HepG2 (cell line): Measurements from ENCODE around the gene NEIL1. TPM values are rescaled to one million over a fixed set of nuclear protein-coding genes. Genes with fewer than 3 reads are reported as not detected.

Experiments
- AGO2 ChIP-seq: fragments of 200-400 bp; formaldehyde crosslinking; optimal IDR thresholded peaks from 2 replicates; pipeline ENCODE3; 2017; ENCODE audit warnings: mild to moderate bottlenecking, low read depth, low read length, moderate library complexity
- ARNT2 ChIP-seq: sonication (generic); formaldehyde crosslinking; IDR thresholded peaks from 2 replicates; pipeline ENCODE4 v1.8.0; 2022; ENCODE audit warnings: mild to moderate bottlenecking, low read depth, missing genetic modification reagents, moderate library complexity
- ATM ChIP-seq: fragments of 450-650 bp; IDR thresholded peaks from 2 replicates; pipeline ENCODE4 v1.7.1; 2017; ENCODE audit warnings: mild to moderate bottlenecking, borderline replicate concordance
- CCAR2 ChIP-seq: fragments of 200-400 bp; formaldehyde crosslinking; optimal IDR thresholded peaks from 2 replicates; pipeline ENCODE3; 2018; ENCODE audit warnings: low read depth, mild to moderate bottlenecking, low read length, moderate library complexity
- CHCHD3 ChIP-seq: sonication (generic); formaldehyde crosslinking; IDR thresholded peaks from 2 replicates; pipeline ENCODE4 v1.8.0; 2022; ENCODE audit warnings: mild to moderate bottlenecking, missing genetic modification reagents, moderate library complexity
- DPF2 ChIP-seq: sonication (generic); formaldehyde crosslinking; IDR thresholded peaks from 2 replicates; pipeline ENCODE4 v1.4.0; 2020; ENCODE audit warnings: mild to moderate bottlenecking, low read depth, missing genetic modification reagents, borderline replicate concordance
- EZH2 ChIP-seq: conservative IDR thresholded peaks from 2 replicates; pipeline ENCODE4 v1.6.1; 2012; ENCODE audit warnings: mild to moderate bottlenecking, low read depth, low read length, moderate library complexity
- FIP1L1 ChIP-seq: fragments of 200-400 bp; formaldehyde crosslinking; IDR thresholded peaks from 2 replicates; pipeline ENCODE4 v1.6.1; 2018; ENCODE audit warnings: low read depth, mild to moderate bottlenecking, low read length, moderate library complexity, borderline replicate concordance; ENCODE audit not compliant: insufficient read depth
- HNRNPL ChIP-seq: fragments of 200-400 bp; formaldehyde crosslinking; IDR thresholded peaks from 2 replicates; pipeline ENCODE4 v1.6.1; 2017; ENCODE audit warnings: mild to moderate bottlenecking, low read depth, low read length
- KDM2A ChIP-seq: sonication (generic); formaldehyde crosslinking; IDR thresholded peaks from 2 replicates; pipeline ENCODE4 v1.4.0; 2020; ENCODE audit warnings: low read depth, missing genetic modification reagents, borderline replicate concordance
- MEIS1 ChIP-seq: sonication (generic); formaldehyde crosslinking; IDR thresholded peaks from 2 replicates; pipeline ENCODE4 v1.9.0; 2021; ENCODE audit warnings: mild to moderate bottlenecking, missing genetic modification reagents, moderate library complexity, borderline replicate concordance
- NFIC ChIP-seq: IDR thresholded peaks from 2 replicates; pipeline ENCODE4 v1.6.1; 2012; ENCODE audit warnings: mild to moderate bottlenecking, low read length, inconsistent platforms
- NFKBIZ ChIP-seq: IDR thresholded peaks from 2 replicates; pipeline ENCODE4 v1.6.1; 2018; ENCODE audit warnings: missing genetic modification reagents, missing compliant biosample characterization
- NONO ChIP-seq, 2 experiments: fragments of 450-650 bp in 1 of 2; sonication (generic) in 1 of 2; formaldehyde crosslinking in 1 of 2; IDR thresholded peaks in 1 of 2; conservative IDR thresholded peaks in 1 of 2; 2 replicates each; pipeline versions ENCODE4 v1.6.1 to v1.8.0; 2017 to 2022; ENCODE audit warnings: mild to moderate bottlenecking in 1 of 2, missing genetic modification reagents in 1 of 2, moderate library complexity in 1 of 2
- POLR2AphosphoS5 ChIP-seq: IDR thresholded peaks from 2 replicates; pipeline ENCODE4 v1.6.1; 2012; ENCODE audit warnings: low read depth, low read length
- RARG ChIP-seq: sonication (generic); formaldehyde crosslinking; IDR thresholded peaks from 2 replicates; pipeline ENCODE4 v1.4.0; 2020; ENCODE audit warnings: low read depth, mild to moderate bottlenecking, missing genetic modification reagents
- SCMH1 ChIP-seq: sonication (generic); formaldehyde crosslinking; IDR thresholded peaks from 2 replicates; pipeline ENCODE4 v1.9.0; 2021; ENCODE audit warnings: missing genetic modification reagents, mild to moderate bottlenecking, borderline replicate concordance
- SMYD3 ChIP-seq: sonication (generic); formaldehyde crosslinking; IDR thresholded peaks from 2 replicates; pipeline ENCODE4 v1.8.1; 2023; ENCODE audit warnings: mild to moderate bottlenecking, missing genetic modification reagents
- WIZ ChIP-seq: sonication (generic); formaldehyde crosslinking; IDR thresholded peaks from 2 replicates; pipeline ENCODE4 v1.5.1; 2020; ENCODE audit warnings: mild to moderate bottlenecking, missing genetic modification reagents
- ZC3H13 ChIP-seq: sonication (generic); formaldehyde crosslinking; IDR thresholded peaks from 2 replicates; pipeline ENCODE4 v1.8.1; 2023; ENCODE audit warnings: mild to moderate bottlenecking, missing genetic modification reagents, moderate library complexity
- ZKSCAN5 ChIP-seq: sonication (generic); formaldehyde crosslinking; IDR thresholded peaks from 2 replicates; pipeline ENCODE4 v1.5.1; 2020; ENCODE audit warnings: mild to moderate bottlenecking, missing genetic modification reagents
- ZMAT3 ChIP-seq: sonication (generic); formaldehyde crosslinking; conservative IDR thresholded peaks from 2 replicates; pipeline ENCODE4 v1.7.0; 2021; ENCODE audit warnings: missing genetic modification reagents
- ZNF235 ChIP-seq: sonication (generic); formaldehyde crosslinking; IDR thresholded peaks from 2 replicates; pipeline ENCODE4 v1.8.1; 2023; ENCODE audit warnings: mild to moderate bottlenecking, missing genetic modification reagents, borderline replicate concordance
- ZNF253 ChIP-seq: sonication (generic); formaldehyde crosslinking; IDR thresholded peaks from 2 replicates; pipeline ENCODE4 v1.8.0; 2022; ENCODE audit warnings: mild to moderate bottlenecking, missing genetic modification reagents, borderline replicate concordance
- ZNF33A ChIP-seq: sonication (generic); formaldehyde crosslinking; IDR thresholded peaks from 2 replicates; pipeline ENCODE4 v1.5.1; 2020; ENCODE audit warnings: missing genetic modification reagents, mild to moderate bottlenecking, moderate library complexity, borderline replicate concordance
- ZNF451 ChIP-seq: sonication (generic); formaldehyde crosslinking; IDR thresholded peaks from 2 replicates; pipeline ENCODE4 v1.5.0; 2020; ENCODE audit warnings: mild to moderate bottlenecking, missing genetic modification reagents
- ZNF501 ChIP-seq: sonication (generic); formaldehyde crosslinking; IDR thresholded peaks from 2 replicates; pipeline ENCODE4 v1.5.1; 2020; ENCODE audit warnings: mild to moderate bottlenecking, moderate library complexity, missing genetic modification reagents
- ZNF552 ChIP-seq: sonication (generic); formaldehyde crosslinking; IDR thresholded peaks from 2 replicates; pipeline ENCODE4 v1.9.0; 2022; ENCODE audit warnings: missing genetic modification reagents, mild to moderate bottlenecking, borderline replicate concordance
- ZNF563 ChIP-seq: sonication (generic); formaldehyde crosslinking; IDR thresholded peaks from 2 replicates; pipeline ENCODE4 v1.8.0; 2022; ENCODE audit warnings: mild to moderate bottlenecking, moderate library complexity, missing genetic modification reagents
- polyA plus RNA-seq, 8 experiments: library from polyadenylated mRNA; depleted of rRNA in 3 of 8; stranded (reverse) in 7 of 8; unstranded in 1 of 8; fragments of >200 nt; fragmentation: Illumina TruSeq in 4 of 8; extraction: Trizol in 4 of 8; gene quantifications; 2 replicates each; pipeline versions ENCODE4 v1.2.1 to v1.2.3, GENCODE V29; 2011 to 2016; ENCODE audit warnings: low read depth in 4 of 8, missing spikeins in 1 of 8, mixed read lengths in 1 of 8; ENCODE audit not compliant: insufficient read depth in 1 of 8
- total RNA-seq, 5 experiments: library from RNA; depleted of rRNA; stranded (reverse); fragments of >200 nt; fragmentation: Illumina TruSeq; extraction: Trizol; gene quantifications; 2 replicates each; pipeline ENCODE4 v1.2.3, GENCODE V29; 2016; ENCODE audit warnings: low read depth in 1 of 5
- TF ChIP-seq, protein P1 (sequence below): sonication (generic); formaldehyde crosslinking; IDR thresholded peaks from 2 replicates; pipeline ENCODE4 v1.5.1; 2020; ENCODE audit warnings: missing genetic modification reagents, mild to moderate bottlenecking, borderline replicate concordance
- TF ChIP-seq, protein P2 (sequence below): sonication (generic); formaldehyde crosslinking; IDR thresholded peaks from 2 replicates; pipeline ENCODE4 v1.4.0; 2020; ENCODE audit warnings: missing genetic modification reagents, borderline replicate concordance

NEIL1 gene
- total and polyA plus RNA-seq, 2 of the 13 experiments (the other 11 are each of a cell fraction or from before 2014, with no cell fraction given) = 10.4 to 15.5 TPM

DNA sequence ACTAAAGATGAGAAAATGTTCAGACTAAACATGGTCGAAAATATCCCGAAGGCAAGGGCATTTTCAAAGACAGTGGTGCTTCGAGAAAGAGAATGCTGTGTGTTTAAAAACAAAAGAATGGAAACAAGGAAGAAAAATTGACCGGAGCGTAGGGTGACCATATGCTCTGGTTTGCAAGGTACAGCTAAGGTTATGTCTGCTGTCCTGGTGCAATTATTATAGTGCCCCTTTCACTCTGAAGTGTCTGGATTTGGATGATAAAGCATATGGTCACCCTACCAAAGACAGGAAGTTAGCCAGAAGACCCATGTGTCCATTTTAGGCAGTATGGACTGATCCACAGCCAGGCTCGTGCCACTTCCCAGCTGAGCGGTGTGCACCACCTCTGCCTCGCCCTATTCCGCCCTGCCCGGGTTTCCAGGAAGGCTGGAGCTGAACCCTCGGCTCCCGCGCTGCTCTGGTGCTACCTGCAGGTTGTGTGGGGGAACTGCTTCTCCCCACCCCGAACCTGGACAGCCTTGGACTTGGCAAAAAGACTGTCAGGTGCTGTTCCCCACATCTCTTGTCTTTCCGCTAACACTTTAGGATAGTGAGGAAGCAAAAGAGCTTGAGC lies 39.0 kb upstream of the NEIL1 start (continued):
- TF ChIP-seq POLR2AphosphoS5 (no peak), DPF2 (no peak), NFKBIZ (CRISPR knock-in tag) (no peak), ZNF451 (CRISPR knock-in tag) (no peak), ZNF563 (CRISPR knock-in tag) (no peak), ZNF501 (no peak), HNRNPL (no peak), CHCHD3 (CRISPR knock-in tag) (no peak), AGO2 (no peak), NONO (IDR thresholded peaks at IDR 0.05) (no peak), NONO (CRISPR knock-in tag; conservative IDR thresholded peaks at IDR 0.05) (no peak), WIZ (no peak), ZKSCAN5 (CRISPR knock-in tag) (no peak), CCAR2 (no peak), ZNF33A (no peak), ZC3H13 (CRISPR knock-in tag) (no peak), SMYD3 (CRISPR knock-in tag) (no peak), MEIS1 (CRISPR knock-in tag) (no peak), ZNF552 (CRISPR knock-in tag) (no peak), SCMH1 (CRISPR knock-in tag) (no peak), ZNF235 (no peak), KDM2A (CRISPR knock-in tag) (peak; percentile 68; the same call in 1 of the 2 replicates), EZH2 (no peak), RARG (no peak), NFIC (no peak), ARNT2 (CRISPR knock-in tag) (no peak), FIP1L1 (no peak), ZMAT3 (CRISPR knock-in tag) (no peak), ZNF253 (no peak), ATM (no peak)
- TF ChIP-seq, protein P1, sequence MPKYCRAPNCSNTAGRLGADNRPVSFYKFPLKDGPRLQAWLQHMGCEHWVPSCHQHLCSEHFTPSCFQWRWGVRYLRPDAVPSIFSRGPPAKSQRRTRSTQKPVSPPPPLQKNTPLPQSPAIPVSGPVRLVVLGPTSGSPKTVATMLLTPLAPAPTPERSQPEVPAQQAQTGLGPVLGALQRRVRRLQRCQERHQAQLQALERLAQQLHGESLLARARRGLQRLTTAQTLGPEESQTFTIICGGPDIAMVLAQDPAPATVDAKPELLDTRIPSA (CRISPR knock-in tag) = no peak
- TF ChIP-seq, protein P2, sequence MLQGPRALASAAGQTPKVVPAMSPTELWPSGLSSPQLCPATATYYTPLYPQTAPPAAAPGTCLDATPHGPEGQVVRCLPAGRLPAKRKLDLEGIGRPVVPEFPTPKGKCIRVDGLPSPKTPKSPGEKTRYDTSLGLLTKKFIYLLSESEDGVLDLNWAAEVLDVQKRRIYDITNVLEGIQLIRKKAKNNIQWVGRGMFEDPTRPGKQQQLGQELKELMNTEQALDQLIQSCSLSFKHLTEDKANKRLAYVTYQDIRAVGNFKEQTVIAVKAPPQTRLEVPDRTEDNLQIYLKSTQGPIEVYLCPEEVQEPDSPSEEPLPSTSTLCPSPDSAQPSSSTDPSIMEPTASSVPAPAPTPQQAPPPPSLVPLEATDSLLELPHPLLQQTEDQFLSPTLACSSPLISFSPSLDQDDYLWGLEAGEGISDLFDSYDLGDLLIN (CRISPR knock-in tag) = peak; percentile 20; the same call in 1 of the 2 replicates
